DND-41 (cell line): ENCODE measurements around the gene SNTG2.
"Not testable (repeated sequence)": the region's sequence is repeated elsewhere in the genome, so short reads cannot be mapped to it uniquely, and the experiment has no call there.

Source experiments
- CTCF ChIP-seq: IDR thresholded peaks from 2 replicates; pipeline ENCODE4 v1.5.1; 2012; ENCODE audit warnings: borderline replicate concordance, low read length, moderate library complexity, mild to moderate bottlenecking; ENCODE audit not compliant: poor library complexity, severe bottlenecking; ENCODE audit errors: extremely low read depth
- EZH2 ChIP-seq: IDR thresholded peaks from 3 replicates; pipeline ENCODE4 v1.6.1; 2012; ENCODE audit warnings: borderline replicate concordance, low read depth, mild to moderate bottlenecking, moderate library complexity, low read length, inconsistent platforms; ENCODE audit not compliant: severe bottlenecking

GRCh38 chr2:1229596-1229995, 278.9 kb downstream of the SNTG2 start:
- TF ChIP-seq CTCF, EZH2: not testable (repeated sequence)
